NAMALWA (cell line): ENCODE data around the gene TSPAN11.
"Not testable (repeated sequence)": the region's sequence is repeated elsewhere in the genome, so short reads cannot be mapped to it uniquely, and the experiment has no call there.

Experiments
- DNase-seq: peaks from one replicate; pipeline ENCODE4 v3.0.0-alpha.2; 2015; ENCODE audit warnings: low spot score

Gene TSPAN11

GRCh38 chr12:31020385-31021166, 94.0 kb downstream of the TSPAN11 start:
- DNase-seq = no peak

GRCh38 chr12:31021181-31021580, 94.6 kb downstream of the TSPAN11 start:
- DNase-seq = no peak

DNA sequence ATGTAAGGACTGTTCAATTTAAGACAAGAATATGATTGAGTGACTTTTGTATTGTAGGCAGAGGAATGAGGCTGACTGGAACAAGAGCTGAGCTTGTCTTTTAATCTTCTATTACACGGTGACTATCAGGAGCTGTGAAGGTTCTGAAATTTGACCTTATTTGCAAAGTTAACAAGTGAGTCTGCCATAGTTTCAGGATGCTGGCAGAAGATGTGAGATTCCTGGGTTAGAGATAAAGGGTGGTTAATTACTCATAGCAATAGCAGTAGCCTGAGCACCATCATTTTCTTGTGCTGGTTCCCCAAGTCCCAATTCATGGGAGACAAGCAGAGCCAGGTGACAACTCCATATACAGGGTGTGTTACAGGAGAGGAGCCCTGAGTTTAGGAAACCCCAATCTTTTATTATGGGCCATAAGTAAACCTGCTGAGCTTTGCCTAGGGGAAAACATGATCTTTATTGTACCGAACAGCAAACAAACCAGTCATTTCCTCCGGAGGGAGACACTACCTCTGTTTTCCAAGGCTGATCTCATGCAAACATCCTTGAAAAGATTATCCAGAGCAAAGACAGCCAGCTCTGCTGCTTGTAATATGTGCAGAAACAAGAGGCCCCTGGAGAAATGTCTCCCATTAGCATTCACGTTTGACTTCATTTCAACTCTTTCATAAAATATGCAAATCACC, 95.4 kb downstream of the TSPAN11 start:
- no peak for DNase-seq

DNA sequence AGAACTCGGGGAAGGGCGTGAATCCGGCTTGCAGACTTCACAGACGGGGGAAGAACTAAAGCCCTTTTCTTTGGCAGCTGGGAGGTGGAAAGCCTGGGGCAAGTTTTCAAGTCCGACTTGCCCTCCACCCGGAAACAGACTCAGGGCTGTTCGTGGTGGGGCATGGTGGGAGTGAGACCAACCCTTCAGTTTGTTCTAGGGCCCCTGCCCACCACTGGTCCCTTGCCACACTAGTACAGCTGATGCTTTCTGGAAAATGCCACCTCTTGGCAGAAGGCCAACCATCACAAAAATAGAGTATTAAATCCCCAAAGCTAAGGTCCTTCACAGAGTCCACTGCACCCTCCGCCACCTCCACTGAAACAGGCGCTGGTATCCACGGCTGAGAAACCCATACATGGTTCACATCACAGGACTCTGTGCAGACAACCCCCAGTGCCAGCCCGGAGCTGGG, 96.8 kb downstream of the TSPAN11 start:
- DNase-seq = no peak

DNA sequence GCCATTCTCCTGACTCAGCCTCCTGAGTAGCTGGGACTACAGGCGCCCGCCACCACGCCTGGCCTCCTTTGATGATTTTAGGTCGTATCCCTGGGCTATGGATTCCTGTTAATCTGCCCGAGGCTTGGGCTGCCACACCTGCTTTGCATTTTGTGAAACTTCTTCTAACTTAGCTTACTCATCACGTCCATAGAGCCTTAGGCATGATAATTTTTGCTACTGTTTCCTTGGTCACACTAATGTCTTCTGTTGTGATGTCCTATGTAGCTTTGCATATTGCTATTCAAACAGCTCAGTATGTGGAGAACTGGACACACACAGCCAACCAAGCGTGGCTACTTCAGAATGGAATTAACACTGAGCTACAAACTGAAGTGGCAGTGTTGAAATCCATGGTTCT, 99.7 kb downstream of the TSPAN11 start:
- no peak for DNase-seq

DNA sequence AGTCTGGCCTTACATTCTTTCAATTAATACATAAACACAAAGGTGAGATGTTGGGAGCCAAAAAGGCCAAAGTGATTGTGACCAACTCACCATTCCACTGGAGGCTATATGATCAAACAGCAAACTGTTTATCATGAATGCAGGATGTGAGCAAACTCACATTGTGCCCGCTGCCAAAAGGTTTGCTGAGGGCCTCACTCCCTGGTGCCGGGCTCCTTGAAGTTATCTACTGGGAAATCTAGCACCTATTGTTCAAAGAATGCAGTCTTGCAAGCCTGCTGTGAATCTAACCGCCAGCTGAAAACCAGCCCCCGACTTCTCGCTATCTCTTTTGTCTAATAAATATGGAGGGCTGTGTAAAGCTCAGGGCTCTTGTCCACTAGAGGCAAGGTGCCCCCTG, 100.5 kb downstream of the TSPAN11 start:
- not testable (repeated sequence) for DNase-seq

DNA sequence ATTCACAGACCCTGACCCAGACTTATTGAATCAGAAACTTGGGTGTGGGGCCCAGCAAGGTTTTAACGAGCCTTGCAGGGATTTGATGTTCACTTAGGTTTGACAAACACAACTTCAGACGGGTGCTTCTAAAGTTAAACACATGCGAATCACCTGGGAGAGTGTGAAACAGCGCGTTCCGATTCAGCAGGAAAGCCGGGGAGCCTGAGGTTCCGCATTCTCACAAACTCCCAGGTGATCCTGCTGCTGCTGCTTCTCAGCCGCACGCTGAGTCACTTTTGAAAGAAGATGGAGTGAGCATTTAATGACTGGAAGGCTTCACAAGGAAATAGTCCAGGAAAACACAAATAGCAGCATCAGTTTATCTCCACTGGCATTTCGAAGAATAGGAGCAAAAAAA, 102.9 kb downstream of the TSPAN11 start:
- no peak for DNase-seq

DNA sequence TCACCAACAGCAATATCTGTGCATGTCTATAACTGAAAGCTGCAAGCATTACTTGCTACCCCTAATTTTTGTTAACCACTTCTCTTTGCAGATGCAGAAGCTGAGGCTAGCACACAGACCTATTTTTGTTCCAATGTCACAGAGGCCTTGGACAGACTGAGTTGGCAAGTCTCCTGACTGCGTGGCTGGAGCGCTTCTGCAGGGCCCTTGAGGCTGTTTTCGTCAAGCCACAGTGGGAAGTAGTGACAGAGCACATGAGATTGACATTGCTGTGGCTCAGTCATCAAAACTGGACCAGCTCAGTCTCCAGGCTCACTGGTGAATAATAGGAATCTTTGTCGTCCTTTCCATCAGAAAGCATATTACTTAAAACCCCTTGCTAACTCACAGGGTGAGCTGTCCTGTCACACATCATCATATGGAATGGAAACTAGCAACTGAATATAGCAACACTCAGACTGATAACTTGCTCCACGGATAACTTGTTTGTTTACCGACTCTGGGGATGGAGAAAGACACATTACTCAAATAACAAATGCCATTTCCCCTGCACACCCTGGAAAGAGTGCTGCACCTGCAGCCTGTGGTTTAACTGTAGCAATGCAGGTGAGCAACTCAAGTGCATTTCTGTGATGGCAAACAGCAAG, 103.5 kb downstream of the TSPAN11 start:
- no peak for DNase-seq

DNA sequence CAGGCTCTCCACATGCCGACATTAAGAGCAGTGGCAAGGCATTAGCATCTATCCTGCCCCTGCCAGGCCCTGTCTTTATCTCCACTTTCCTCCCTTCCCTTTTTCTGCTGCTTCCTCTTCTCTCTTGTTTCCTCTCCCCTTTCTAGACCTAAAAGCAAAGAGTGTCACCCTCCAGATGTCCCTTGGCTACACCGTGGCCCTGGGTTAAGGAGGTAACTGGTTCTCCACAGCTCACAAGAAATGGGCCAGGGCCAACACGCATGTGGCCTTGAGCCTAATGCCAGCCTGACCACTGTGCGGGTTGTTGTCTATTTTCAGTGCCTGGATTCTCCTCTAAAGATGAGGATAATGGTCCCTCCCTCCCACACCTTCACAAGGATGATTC, 105.4 kb downstream of the TSPAN11 start:
- DNase-seq = no peak

- DNase-seq = no peak
Observed at GRCh38 chr12:31033146-31033545, 106.6 kb downstream of the TSPAN11 start.

GRCh38 chr12:31033681-31034080, 107.1 kb downstream of the TSPAN11 start:
- no peak for DNase-seq

GRCh38 chr12:31034372-31034771, 107.8 kb downstream of the TSPAN11 start:
- DNase-seq = no peak

GRCh38 chr12:31035226-31035625, 108.7 kb downstream of the TSPAN11 start:
- DNase-seq = no peak

DNA sequence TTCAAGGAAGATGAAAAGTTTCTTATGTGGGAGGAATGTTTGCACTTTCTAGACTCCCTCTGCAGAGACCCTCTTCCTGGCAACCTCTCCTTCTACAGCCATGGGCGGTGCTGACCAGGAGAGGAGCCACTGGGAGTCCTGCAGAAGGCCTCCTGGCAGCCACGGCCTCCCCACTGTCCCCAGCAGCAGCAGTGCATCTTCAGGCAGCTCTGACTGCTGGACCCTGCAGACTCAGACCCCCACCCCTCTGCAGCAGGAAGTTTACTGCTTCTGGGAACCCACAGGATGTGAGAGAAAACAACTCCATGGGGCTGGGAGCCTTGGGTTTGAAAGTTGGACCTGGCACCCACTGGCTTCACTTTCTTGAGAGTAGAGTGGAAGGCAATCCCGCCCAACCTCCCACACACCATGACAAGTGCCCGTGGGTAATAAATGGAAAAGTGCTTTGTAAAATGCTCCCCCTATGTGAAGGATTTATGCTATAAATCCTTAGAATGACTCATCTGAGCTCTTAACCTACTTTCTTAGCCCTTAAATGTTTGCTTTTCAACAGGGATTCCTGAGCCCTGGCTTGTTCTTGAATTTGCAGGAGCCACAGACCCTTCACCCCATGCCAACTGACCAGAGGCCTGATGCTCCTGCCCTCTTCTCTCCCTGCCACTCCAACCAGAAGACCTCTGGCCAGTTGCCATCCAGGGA, 109.6 kb downstream of the TSPAN11 start:
- no peak for DNase-seq

GRCh38 chr12:31037028-31037427, 110.5 kb downstream of the TSPAN11 start:
- DNase-seq = no peak

DNA sequence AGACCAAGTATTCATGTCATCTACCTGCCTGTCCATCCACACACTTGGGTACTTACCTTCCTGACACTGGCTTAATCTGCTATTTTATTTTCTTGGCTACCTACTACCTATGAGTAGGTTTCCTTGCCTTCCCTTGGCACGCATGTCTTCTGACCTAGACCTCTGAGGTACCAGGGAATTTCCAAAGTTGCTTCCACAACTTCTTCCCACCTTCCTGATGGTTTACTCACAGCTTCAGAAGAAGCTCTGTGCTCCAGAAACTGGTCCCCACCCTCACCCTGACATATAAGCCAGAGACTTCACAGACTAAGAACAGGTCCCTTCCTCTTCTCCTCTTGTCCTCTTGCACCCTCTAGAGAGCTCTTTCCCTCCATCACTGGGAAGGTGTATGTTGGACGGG, 111.4 kb downstream of the TSPAN11 start:
- no peak for DNase-seq

DNA sequence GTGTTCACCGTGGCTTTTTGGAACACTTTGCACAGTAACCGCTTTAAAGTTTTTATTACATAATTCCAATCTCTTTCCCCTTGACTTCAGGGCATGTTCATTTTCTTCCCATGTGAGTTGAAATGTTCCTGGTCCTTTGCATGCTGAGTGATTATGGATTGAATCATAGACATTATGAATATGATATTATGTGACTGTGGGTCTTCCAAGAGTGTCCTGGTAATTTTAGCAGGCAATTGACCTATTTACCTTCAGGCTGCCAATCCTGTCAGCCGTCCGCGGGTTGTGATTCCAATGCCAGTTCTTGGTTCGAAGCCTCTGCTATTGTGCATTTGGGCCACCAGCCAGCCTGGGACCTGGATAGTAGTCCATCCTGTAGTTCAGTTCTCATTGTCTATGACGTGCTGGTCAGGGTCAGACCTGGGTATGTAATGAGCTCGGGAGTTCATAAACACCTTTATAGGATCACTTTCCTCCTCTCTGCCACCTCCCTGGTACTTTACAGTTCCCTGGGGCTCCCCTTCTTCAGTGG, 114.6 kb downstream of the TSPAN11 start:
- no peak for DNase-seq
